Activated effector memory CD4-positive, alpha-beta T cell treated with anti-CD3 and anti-CD28 coated beads, Interleukin-2, amount 50 U/mL, for 16 hours (primary cell): ENCODE data around the gene HTT.

Experiments
- DNase-seq: peaks from one replicate; pipeline ENCODE4 v3.0.0-alpha.2; 2020

Gene HTT

GRCh38 chr4:3253808-3254207, 179.3 kb downstream of the HTT start:
- DNase-seq: peak; percentile 60

GRCh38 chr4:3254302-3255131, 180.0 kb downstream of the HTT start:
- peak; percentile 22 for DNase-seq

GRCh38 chr4:3255611-3256186, 181.2 kb downstream of the HTT start:
- peak; percentile 51 for DNase-seq

GRCh38 chr4:3256230-3257102, 182.0 kb downstream of the HTT start:
- peak; percentile 30 for DNase-seq

- peak; percentile 33 for DNase-seq
Measured at GRCh38 chr4:3257103-3257555, 182.6 kb downstream of the HTT start.

GRCh38 chr4:3257556-3258482, 183.3 kb downstream of the HTT start:
- DNase-seq: peak; percentile 50

- no peak for DNase-seq
Measured at GRCh38 chr4:3261411-3262207, 187.1 kb downstream of the HTT start.

- DNase-seq: peak; percentile 59
Measured at GRCh38 chr4:3262208-3263052, 187.9 kb downstream of the HTT start.

- peak; percentile 31 for DNase-seq
Measured at GRCh38 chr4:3263053-3263875, 188.8 kb downstream of the HTT start.

- no peak for DNase-seq
Measured at GRCh38 chr4:3263876-3264193, 189.4 kb downstream of the HTT start.

GRCh38 chr4:3266076-3266475, 191.6 kb downstream of the HTT start:
- no peak for DNase-seq

GRCh38 chr4:3267576-3268394, 193.3 kb downstream of the HTT start:
- DNase-seq: peak; percentile 34

GRCh38 chr4:3268395-3269104, 194.1 kb downstream of the HTT start:
- peak; percentile 50 for DNase-seq

- peak; percentile 51 for DNase-seq
Measured at GRCh38 chr4:3269105-3269927, 194.8 kb downstream of the HTT start.

- DNase-seq: peak; percentile 43
Measured at GRCh38 chr4:3269991-3270611, 195.6 kb downstream of the HTT start.

- DNase-seq: peak; percentile 52
Measured at GRCh38 chr4:3271131-3271530, 196.7 kb downstream of the HTT start.

- DNase-seq: peak; percentile 30
Measured at GRCh38 chr4:3276986-3277385, 202.5 kb downstream of the HTT start.
